Peyer's patch (tissue), 4 donors: ENCODE data around the gene GP1BA. TPM values are rescaled to one million over a fixed set of nuclear protein-coding genes. Genes with fewer than 3 reads are reported as not detected.

Source experiments
- DNase-seq, 3 donors: peaks; one replicate each; pipeline ENCODE4 v3.0.0-alpha.2; 2017 to 2019
- H3K27ac ChIP-seq, 4 donors: fragments of 200-600 bp; sonication (generic); one replicate each; pipeline ENCODE4 v1.5.1; 2016 to 2019
- H3K27me3 ChIP-seq, 2 donors: fragments of 200-600 bp; sonication (generic); one replicate each; pipeline ENCODE4 v1.5.1; 2019
- H3K36me3 ChIP-seq, 3 donors: fragments of 200-600 bp; sonication (generic); one replicate each; pipeline ENCODE4 v1.5.1; 2016 to 2019
- H3K4me1 ChIP-seq, 4 donors: fragments of 200-600 bp; sonication (generic); one replicate each; pipeline ENCODE4 v1.5.1; 2016 to 2019
- H3K4me3 ChIP-seq, 4 donors: fragments of 200-600 bp; sonication (generic); 1 replicate in 3 of 4; 2 replicates in 1 of 4; pipeline ENCODE4 v1.5.1; 2016 to 2019; ENCODE audit warnings: mild to moderate bottlenecking in 1 of 4
- H3K9me3 ChIP-seq, 4 donors: fragments of 200-600 bp; sonication (generic); one replicate each; pipeline ENCODE4 v1.5.1; 2016 to 2019; ENCODE audit warnings: mild to moderate bottlenecking in 1 of 4
- POLR2A ChIP-seq, 2 donors: fragments of 450-650 bp; IDR thresholded peaks; one replicate each; pipeline ENCODE4 v1.5.1; 2017; ENCODE audit warnings: antibody characterized with exemption in 2 of 2, mild to moderate bottlenecking in 2 of 2, moderate library complexity in 2 of 2
- total RNA-seq, 4 donors: library from RNA; depleted of rRNA; stranded (reverse); fragments of >200 nt; gene quantifications; one replicate each; pipeline ENCODE4 v1.1.0, GENCODE V29; 2016
- TF ChIP-seq, protein P1 (sequence below), 6 experiments: fragments of 450-650 bp in 4 of 6; fragments of 200-600 bp in 2 of 6; sonication (generic) in 1 of 6; IDR thresholded peaks; one replicate each; pipeline ENCODE4 v1.5.1; 2017 to 2019; ENCODE audit warnings: antibody characterized with exemption in 6 of 6, mild to moderate bottlenecking in 3 of 6, moderate library complexity in 1 of 6

GP1BA gene
- total RNA-seq, 4 donors from 2014 or later, result not detected

DNA sequence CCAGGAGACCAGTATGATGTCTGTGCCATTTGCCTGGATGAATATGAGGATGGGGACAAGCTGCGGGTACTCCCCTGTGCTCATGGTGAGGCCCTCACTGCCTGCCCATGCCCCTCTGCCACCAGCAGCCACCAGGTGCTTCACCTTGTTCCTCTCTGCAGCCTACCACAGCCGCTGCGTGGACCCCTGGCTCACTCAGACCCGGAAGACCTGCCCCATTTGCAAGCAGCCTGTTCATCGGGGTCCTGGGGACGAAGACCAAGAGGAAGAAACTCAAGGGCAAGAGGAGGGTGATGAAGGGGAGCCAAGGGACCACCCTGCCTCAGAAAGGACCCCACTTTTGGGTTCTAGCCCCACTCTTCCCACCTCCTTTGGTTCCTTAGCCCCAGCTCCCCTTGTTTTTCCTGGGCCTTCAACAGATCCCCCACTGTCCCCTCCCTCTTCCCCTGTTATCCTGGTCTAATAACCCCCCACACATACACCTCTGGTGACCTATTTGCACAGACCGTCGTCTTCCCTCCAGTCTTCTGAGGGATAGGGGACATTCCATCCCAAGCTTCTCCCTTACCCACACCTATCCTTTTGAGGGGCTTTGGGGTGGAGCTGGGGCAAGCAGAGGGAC, 12.6 kb downstream of the GP1BA start:
- peak overlapping the region in 3 of 4 donors; percentile 10 to 95 (median 29) for H3K4me3 ChIP-seq
- no peak for DNase-seq
- peak overlapping the region; percentile 71 to 99 (median 98) for H3K27ac ChIP-seq
- TF ChIP-seq, protein P1, sequence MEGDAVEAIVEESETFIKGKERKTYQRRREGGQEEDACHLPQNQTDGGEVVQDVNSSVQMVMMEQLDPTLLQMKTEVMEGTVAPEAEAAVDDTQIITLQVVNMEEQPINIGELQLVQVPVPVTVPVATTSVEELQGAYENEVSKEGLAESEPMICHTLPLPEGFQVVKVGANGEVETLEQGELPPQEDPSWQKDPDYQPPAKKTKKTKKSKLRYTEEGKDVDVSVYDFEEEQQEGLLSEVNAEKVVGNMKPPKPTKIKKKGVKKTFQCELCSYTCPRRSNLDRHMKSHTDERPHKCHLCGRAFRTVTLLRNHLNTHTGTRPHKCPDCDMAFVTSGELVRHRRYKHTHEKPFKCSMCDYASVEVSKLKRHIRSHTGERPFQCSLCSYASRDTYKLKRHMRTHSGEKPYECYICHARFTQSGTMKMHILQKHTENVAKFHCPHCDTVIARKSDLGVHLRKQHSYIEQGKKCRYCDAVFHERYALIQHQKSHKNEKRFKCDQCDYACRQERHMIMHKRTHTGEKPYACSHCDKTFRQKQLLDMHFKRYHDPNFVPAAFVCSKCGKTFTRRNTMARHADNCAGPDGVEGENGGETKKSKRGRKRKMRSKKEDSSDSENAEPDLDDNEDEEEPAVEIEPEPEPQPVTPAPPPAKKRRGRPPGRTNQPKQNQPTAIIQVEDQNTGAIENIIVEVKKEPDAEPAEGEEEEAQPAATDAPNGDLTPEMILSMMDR (IDR thresholded peaks at IDR 0.05), result no peak
- TF ChIP-seq POLR2A (IDR thresholded peaks at IDR 0.05), result peak in 1 of 2 donors; percentile 21
- peaks cover 0 to 59% (median 38%) of the 10 kb centered on the region in 4 donors for H3K4me1 ChIP-seq
- H3K9me3 ChIP-seq, result no peaks in the 10 kb centered on the region
- H3K27me3 ChIP-seq, result no peaks in the 10 kb centered on the region
- peaks cover 0 to 45% (median 0%) of the 10 kb centered on the region in 3 donors for H3K36me3 ChIP-seq

DNA sequence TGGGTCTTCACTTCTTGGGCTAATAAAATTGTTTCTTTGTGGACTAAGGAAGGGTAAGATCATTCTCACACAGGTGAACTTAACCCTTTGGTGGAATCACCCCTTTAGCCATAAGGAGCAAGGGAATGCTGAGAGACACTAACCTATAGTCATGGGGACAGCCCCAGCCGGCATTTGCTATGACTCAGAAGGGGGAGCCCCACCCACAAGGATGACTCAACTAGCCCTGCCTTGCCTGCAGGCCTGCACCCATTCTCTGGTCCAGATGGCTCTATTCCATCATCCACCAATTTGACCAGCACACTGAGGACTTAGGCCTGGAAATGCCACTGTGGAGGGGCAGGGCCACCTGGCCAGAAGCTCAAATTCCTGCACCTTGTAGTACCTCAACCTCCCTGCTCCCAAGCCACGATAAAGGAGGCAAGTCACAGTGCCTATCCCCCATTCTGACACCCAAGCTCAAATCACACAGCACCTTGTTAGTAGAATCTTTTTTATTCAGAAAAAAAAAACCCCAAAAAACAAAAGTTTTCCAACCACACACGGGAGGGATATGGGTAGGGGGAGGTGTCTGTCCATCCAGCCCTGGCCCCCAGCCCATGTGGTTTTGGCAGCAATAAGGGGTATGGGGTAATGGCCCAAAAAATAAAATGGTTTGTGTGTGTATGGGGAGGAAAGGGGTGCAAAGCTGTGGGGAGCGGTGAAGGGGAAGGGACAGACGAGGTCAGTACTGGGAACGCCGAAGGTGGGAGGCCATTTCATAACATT, 13.3 kb downstream of the GP1BA start:
- peak; percentile 73 to 93 (median 82) for DNase-seq
- no peaks in the 10 kb centered on the region for H3K9me3 ChIP-seq
- TF ChIP-seq, protein P1 (IDR thresholded peaks at IDR 0.05), result no peak
- TF ChIP-seq POLR2A (IDR thresholded peaks at IDR 0.05), result peak; percentile 14 to 42
- H3K4me3 ChIP-seq, result peak overlapping the region in 3 of 4 donors; percentile 95 to 99 (median 97)
- peak overlapping the region; percentile 71 to 99 (median 98) for H3K27ac ChIP-seq
- no peaks in the 10 kb centered on the region for H3K27me3 ChIP-seq
- peaks cover under 1 to 62% (median 42%) of the 10 kb centered on the region in 4 donors for H3K4me1 ChIP-seq
- H3K36me3 ChIP-seq, result peaks cover 0 to 45% (median 0%) of the 10 kb centered on the region in 3 donors

GRCh38 chr17:4945944-4946280, 13.8 kb downstream of the GP1BA start:
- H3K36me3 ChIP-seq, result peaks cover 0 to 45% (median 0%) of the 10 kb centered on the region in 3 donors
- DNase-seq, result peak in 1 of 3 donors; percentile 39
- H3K9me3 ChIP-seq, result no peaks in the 10 kb centered on the region
- H3K4me3 ChIP-seq, result peak overlapping the region in 3 of 4 donors; percentile 95 to 99 (median 97)
- no peak for TF ChIP-seq POLR2A (IDR thresholded peaks at IDR 0.05)
- TF ChIP-seq, protein P1 (IDR thresholded peaks at IDR 0.05), result no peak
- H3K27ac ChIP-seq, result peak overlapping the region; percentile 71 to 99 (median 98)
- peaks cover 4 to 65% (median 45%) of the 10 kb centered on the region in 4 donors for H3K4me1 ChIP-seq
- H3K27me3 ChIP-seq, result no peaks in the 10 kb centered on the region

DNA sequence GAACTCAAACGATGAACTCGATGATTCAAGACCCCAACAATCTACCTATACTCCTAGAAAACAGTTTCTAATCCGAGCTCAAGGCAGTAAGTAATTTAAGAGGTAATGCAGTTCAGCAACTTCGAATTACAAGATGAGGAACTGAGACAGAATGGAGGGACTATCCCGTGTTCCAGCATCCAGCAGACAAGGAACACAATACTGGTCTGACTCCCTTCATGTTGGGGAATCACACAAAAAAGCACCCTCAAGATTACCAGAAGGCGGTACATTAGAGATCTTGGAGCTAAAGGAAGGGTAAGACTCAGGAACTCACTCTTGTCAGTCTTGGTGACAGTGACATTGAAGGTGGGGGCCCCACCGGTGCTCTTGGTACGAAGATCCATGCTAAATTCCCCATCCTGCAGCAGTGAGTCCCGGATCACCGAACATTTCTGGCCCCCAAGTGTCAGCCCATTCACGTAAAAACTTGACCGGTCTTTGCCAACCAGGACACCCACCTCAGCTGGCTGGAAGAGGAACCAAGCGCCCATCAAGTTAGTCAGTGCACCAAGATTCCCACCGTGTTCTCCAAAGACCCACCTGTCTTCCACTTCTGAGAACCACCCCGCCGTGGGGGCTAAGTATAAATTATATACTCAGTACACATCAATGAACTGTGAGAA, 14.4 kb downstream of the GP1BA start:
- no peak for TF ChIP-seq POLR2A (IDR thresholded peaks at IDR 0.05)
- TF ChIP-seq, protein P1 (IDR thresholded peaks at IDR 0.05), result no peak
- Histone ChIP-seq H3K4me3 (peak overlapping the region; percentile 95 to 100 (median 98)), H3K36me3 (peaks cover 0 to 45% (median 0%) of the 10 kb centered on the region in 3 donors), H3K27ac (peak overlapping the region; percentile 96 to 99 (median 98)), H3K4me1 (peaks cover 4 to 64% (median 43%) of the 10 kb centered on the region in 4 donors), H3K27me3 (no peaks in the 10 kb centered on the region), H3K9me3 (no peaks in the 10 kb centered on the region)
- no peak for DNase-seq

GRCh38 chr17:4947010-4947410, 14.9 kb downstream of the GP1BA start:
- peak in 1 of 3 donors; percentile 37 for DNase-seq
- Histone ChIP-seq H3K36me3 (peaks cover 0 to 44% (median 0%) of the 10 kb centered on the region in 3 donors), H3K4me1 (peaks cover 4 to 59% (median 37%) of the 10 kb centered on the region in 4 donors)

More at GRCh38 chr17:4947010-4947410, 14.9 kb downstream of the GP1BA start:
- Histone ChIP-seq H3K9me3 (no peaks in the 10 kb centered on the region), H3K4me3 (peak overlapping the region; percentile 95 to 100 (median 98)), H3K27ac (peak overlapping the region; percentile 96 to 99 (median 98)), H3K27me3 (no peaks in the 10 kb centered on the region)
- TF ChIP-seq POLR2A (IDR thresholded peaks at IDR 0.05), result no peak
- TF ChIP-seq, protein P1 (IDR thresholded peaks at IDR 0.05), result no peak
